Measurements from ENCODE around the gene TCF15. TPM values are rescaled to one million over a fixed set of nuclear protein-coding genes. Genes with fewer than 3 reads are reported as not detected.
A peak's percentile ranks its signal among the peaks of the same experiment; 100 is the strongest.

The TCF15 gene
- polyA plus RNA-seq, 3 donors = not detected

DNA sequence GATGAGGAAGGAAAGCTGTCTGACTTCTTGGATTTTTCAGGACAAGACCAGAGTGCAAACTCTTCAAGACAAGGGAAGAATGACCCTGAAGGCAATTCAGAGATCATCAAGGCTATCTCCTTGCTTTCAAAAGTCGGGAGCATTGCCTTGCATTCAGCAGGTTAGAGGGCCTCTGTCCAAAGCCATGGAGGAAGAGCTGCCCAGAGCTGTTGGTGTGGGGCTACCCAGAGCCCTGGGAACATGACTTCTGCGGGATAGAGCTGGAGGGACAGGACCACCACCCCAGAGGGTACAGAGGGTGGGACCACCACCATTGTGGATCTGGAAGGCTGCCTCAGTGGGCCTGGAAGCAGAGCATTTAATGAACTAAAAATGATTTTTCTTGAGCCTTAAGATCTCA, 48.1 kb upstream of the TCF15 start:
- intact Hi-C loops (cut with micrococcal nuclease) = loop anchor here in 1 of 2 donors (10.0 kb wide), 1 partner anchor 177 kb away; the partner anchor contains the start of gene FAM110A
- TF ChIP-seq, protein P1, sequence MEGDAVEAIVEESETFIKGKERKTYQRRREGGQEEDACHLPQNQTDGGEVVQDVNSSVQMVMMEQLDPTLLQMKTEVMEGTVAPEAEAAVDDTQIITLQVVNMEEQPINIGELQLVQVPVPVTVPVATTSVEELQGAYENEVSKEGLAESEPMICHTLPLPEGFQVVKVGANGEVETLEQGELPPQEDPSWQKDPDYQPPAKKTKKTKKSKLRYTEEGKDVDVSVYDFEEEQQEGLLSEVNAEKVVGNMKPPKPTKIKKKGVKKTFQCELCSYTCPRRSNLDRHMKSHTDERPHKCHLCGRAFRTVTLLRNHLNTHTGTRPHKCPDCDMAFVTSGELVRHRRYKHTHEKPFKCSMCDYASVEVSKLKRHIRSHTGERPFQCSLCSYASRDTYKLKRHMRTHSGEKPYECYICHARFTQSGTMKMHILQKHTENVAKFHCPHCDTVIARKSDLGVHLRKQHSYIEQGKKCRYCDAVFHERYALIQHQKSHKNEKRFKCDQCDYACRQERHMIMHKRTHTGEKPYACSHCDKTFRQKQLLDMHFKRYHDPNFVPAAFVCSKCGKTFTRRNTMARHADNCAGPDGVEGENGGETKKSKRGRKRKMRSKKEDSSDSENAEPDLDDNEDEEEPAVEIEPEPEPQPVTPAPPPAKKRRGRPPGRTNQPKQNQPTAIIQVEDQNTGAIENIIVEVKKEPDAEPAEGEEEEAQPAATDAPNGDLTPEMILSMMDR (IDR thresholded peaks at IDR 0.05) = no peak
- Histone ChIP-seq H3K9me3 (replicated peaks in 1 of 2; ENCODE audit: control insufficient read depth in 1 of 2, insufficient read depth in 1 of 2, low read length in 2 of 2) (no peaks in the 10 kb centered on the region), H3K9ac (ENCODE audit: insufficient read depth, low read length, poor library complexity, severe bottlenecking) (no peak overlapping the region), H3K79me2 (ENCODE audit: insufficient read depth, low read length) (no peaks in the 10 kb centered on the region), H2AFZ (ENCODE audit: insufficient read depth, low read depth, low read length, poor library complexity, severe bottlenecking) (no peak overlapping the region), H3K4me3 (replicated peaks in 1 of 3; ENCODE audit: low read depth in 2 of 3, low read length in 3 of 3) (no peak overlapping the region), H3K27me3 (ENCODE audit: control insufficient read depth in 2 of 2, insufficient read depth in 2 of 2, low read length in 2 of 2) (peaks cover 4 to 10% of the 10 kb centered on the region in 2 donors), H3K4me1 (ENCODE audit: control insufficient read depth in 1 of 2, insufficient read depth in 2 of 2, low read length in 2 of 2) (peaks cover 69 to 79% of the 10 kb centered on the region in 2 donors), H3K27ac (ENCODE audit: low read depth in 1 of 2, low read length in 2 of 2) (peak overlapping the region in 1 of 2 donors; percentile 84), H3K36me3 (replicated peaks in 1 of 2; ENCODE audit: control insufficient read depth in 1 of 2, insufficient read depth in 2 of 2, low read length in 2 of 2) (no peaks in the 10 kb centered on the region), H4K20me1 (ENCODE audit: insufficient read depth, low read length) (no peaks in the 10 kb centered on the region), H3K4me2 (replicated peaks; ENCODE audit: extremely low read depth, low read length, poor library complexity, severe bottlenecking) (no peak overlapping the region)
- Mint-ChIP-seq H3K9me3 (peaks cover 0 to 10% (median 7%) of the 10 kb centered on the region in 7 donors), H3K4me3 (no peak overlapping the region), H3K27me3 (ENCODE audit: low read depth in 3 of 3) (peaks cover 9 to 15% (median 14%) of the 10 kb centered on the region in 3 donors), H3K4me1 (peaks cover 80% of the 10 kb centered on the region), H3K27ac (peak overlapping the region in 1 of 7 donors; percentile 22), H3K36me3 (peaks cover 7 to 8% of the 10 kb centered on the region in 2 donors)
- no peak for DNase-seq
- WGBS (ENCODE audit: insufficient coverage) = 80% methylated on average over 2 of the region's 2 CpGs

DNA sequence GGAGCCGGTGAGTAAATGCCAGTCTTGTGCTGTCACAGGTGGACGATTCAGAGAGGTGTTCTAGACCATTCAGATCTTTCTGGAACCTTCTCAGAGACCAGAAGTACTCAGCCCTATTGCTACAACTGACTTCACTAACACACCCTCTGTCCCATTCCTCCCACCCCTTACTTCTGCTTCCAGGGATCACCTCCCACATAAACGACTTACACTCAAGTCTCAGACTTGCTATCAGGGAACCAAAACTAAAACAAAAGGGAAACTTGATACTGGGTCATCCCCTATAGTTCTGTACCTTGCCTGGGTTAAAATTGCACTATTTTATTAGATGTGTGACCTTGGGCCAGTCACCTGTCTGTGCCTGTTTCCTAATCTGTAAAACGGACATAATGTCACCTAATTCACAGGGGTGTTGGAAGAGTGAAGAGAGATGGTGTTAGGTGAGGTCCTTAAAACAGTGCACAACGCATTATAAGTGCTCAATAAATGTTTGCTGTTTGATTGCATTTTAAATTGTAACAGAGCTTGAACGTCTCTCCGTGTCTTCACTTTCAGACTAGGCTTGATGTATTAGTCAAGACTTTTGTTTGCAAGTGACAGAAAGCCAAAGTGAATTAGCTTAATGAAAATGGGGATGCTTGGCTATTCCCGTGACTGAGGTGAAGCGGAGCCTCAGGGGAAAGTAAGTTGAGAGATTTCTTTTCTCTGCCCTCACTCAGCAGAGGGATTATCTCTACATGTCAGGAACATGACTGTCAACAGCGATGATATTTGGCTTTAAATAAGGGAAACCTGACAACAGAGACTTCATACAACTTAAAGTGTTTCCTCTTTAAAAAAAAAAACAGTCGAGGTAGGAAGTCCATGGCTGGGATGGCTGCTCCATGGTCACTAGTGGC, 45.9 kb upstream of the TCF15 start:
- H3K9ac ChIP-seq (ENCODE audit: insufficient read depth, low read length, poor library complexity, severe bottlenecking) = no peak overlapping the region
- Mint-ChIP-seq H3K27me3 (ENCODE audit: low read depth in 3 of 3) (peaks cover 0 to 2% (median 0%) of the 10 kb centered on the region in 3 donors), H3K36me3 (peaks cover 2 to 7% of the 10 kb centered on the region in 2 donors), H3K9me3 (peaks cover 0 to 2% (median 0%) of the 10 kb centered on the region in 7 donors), H3K4me1 (peaks cover 76% of the 10 kb centered on the region), H3K4me3 (no peak overlapping the region), H3K27ac (peak overlapping the region in 1 of 7 donors; percentile 48)
- intact Hi-C loops (cut with micrococcal nuclease) = loop anchor here in 1 of 2 donors (10.0 kb wide), 1 partner anchor 179 kb away; the partner anchor contains the start of gene FAM110A
- no peak overlapping the region for H3K27ac ChIP-seq (ENCODE audit: low read depth in 1 of 2, low read length in 2 of 2)
- H2AFZ ChIP-seq (ENCODE audit: insufficient read depth, low read depth, low read length, poor library complexity, severe bottlenecking) = no peak overlapping the region
- no peak for DNase-seq
- no peaks in the 10 kb centered on the region for H3K27me3 ChIP-seq (ENCODE audit: control insufficient read depth in 2 of 2, insufficient read depth in 2 of 2, low read length in 2 of 2)
- 83% methylated on average over 6 of the region's 11 CpGs for WGBS (ENCODE audit: insufficient coverage)
- H3K9me3 ChIP-seq (replicated peaks in 1 of 2; ENCODE audit: control insufficient read depth in 1 of 2, insufficient read depth in 1 of 2, low read length in 2 of 2) = no peaks in the 10 kb centered on the region
- peaks cover 0 to 1% of the 10 kb centered on the region in 2 donors for H3K36me3 ChIP-seq (replicated peaks in 1 of 2; ENCODE audit: control insufficient read depth in 1 of 2, insufficient read depth in 2 of 2, low read length in 2 of 2)
- H3K4me1 ChIP-seq (ENCODE audit: control insufficient read depth in 1 of 2, insufficient read depth in 2 of 2, low read length in 2 of 2) = peaks cover 63 to 75% of the 10 kb centered on the region in 2 donors
- H4K20me1 ChIP-seq (ENCODE audit: insufficient read depth, low read length) = peaks cover 12% of the 10 kb centered on the region
- TF ChIP-seq, protein P1 (IDR thresholded peaks at IDR 0.05) = no peak
- no peak overlapping the region for H3K4me2 ChIP-seq (replicated peaks; ENCODE audit: extremely low read depth, low read length, poor library complexity, severe bottlenecking)
- no peak overlapping the region for H3K4me3 ChIP-seq (replicated peaks in 1 of 3; ENCODE audit: low read depth in 2 of 3, low read length in 3 of 3)
- H3K79me2 ChIP-seq (ENCODE audit: insufficient read depth, low read length) = peaks cover 18% of the 10 kb centered on the region

Data from CD14-positive monocyte (primary cell).